ENCODE data around the gene EIF2D. TPM values are rescaled to one million over a fixed set of nuclear protein-coding genes. Genes with fewer than 3 reads are reported as not detected.

EIF2D gene
- total and polyA plus RNA-seq, 9 of the 15 experiments (the other 6 are each of a cell fraction or from before 2014, with no cell fraction given), result 81.1 to 138 (median 93.9) TPM

DNA sequence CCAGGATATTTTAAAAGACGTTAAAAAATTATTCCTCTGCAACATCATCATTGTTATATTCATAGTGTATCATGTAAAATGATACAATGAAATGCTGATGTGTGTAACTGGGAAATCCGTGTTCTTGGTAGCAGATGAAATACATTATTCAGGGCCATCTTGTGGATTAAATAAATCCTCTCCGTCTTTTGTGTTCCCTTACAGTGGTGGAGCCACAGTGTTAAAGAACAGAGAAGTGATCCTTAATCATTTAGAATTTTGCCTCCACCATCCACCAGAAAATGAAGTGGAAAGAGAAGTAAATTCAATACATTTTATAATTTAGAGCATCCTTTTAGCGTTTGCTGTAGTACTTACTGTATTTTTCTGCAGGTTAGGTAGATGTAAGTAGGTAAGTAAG, 24.4 kb upstream of the EIF2D start:
- in situ Hi-C loops (cut with MboI), result no loop called here
- Histone ChIP-seq H4K20me1 (replicated peaks; ENCODE audit: control insufficient read depth, insufficient read depth, low read length) (no peaks in the 10 kb centered on the region), H3K9me1 (ENCODE audit: control insufficient read depth, insufficient read depth, low read length) (no peaks in the 10 kb centered on the region), H3K79me2 (ENCODE audit: control insufficient read depth, insufficient read depth, low read length) (peaks cover 38% of the 10 kb centered on the region), H3K4me1 (replicated peaks in 1 of 2; ENCODE audit: control insufficient read depth in 2 of 2, insufficient read depth in 2 of 2, low read length in 2 of 2) (peaks cover 14 to 24% of the 10 kb centered on the region in 2 experiments), H3K4me2 (ENCODE audit: insufficient read depth, low read length) (peak overlapping the region; percentile 69), H3K36me3 (ENCODE audit: control insufficient read depth, insufficient read depth, low read length) (peaks cover 25% of the 10 kb centered on the region), H3K9me3 (replicated peaks; ENCODE audit: control insufficient read depth, insufficient read depth, low read depth, low read length) (no peaks in the 10 kb centered on the region), H3K9ac (ENCODE audit: insufficient read depth in 1 of 2, low read depth in 2 of 2, low read length in 2 of 2) (peak overlapping the region in 1 of 2 experiments; percentile 76; a peak in 3 of 4 replicates), H2AFZ (ENCODE audit: low read depth, low read length) (no peak overlapping the region), H3K4me3 (peak overlapping the region; percentile 87), H3K27me3 (ENCODE audit: control insufficient read depth in 2 of 2, insufficient read depth in 2 of 2, low read length in 2 of 2) (no peaks in the 10 kb centered on the region), H3K27ac (ENCODE audit: extremely low read depth, low read depth, low read length) (no peak overlapping the region)
- ChIA-PET POLR2A (interaction anchor here (0.6 to 4.7 kb wide), 10 partner anchors 8 to 1860 kb away, joined by 3 to 57 read pairs (median 3); no protein-coding TSS in a partner anchor), CTCF (ENCODE audit: low intra/inter-chr PET ratio) (interaction anchor here (4.2 kb wide), 1 partner anchor 27 kb away, joined by 63 read pairs; no protein-coding TSS in a partner anchor)
- 7% methylated on average over 4 of the region's 4 CpGs for WGBS (ENCODE audit: insufficient coverage, low coverage, missing lambda C conversion rate)
- FAIRE-seq (no peak), ATAC-seq (no peak), DNase-seq (ENCODE audit: extremely low read depth in 1 of 4, low spot score in 3 of 4) (no peak)
- TF ChIP-seq POLR2H (tag; IDR thresholded peaks at IDR 0.05; ENCODE audit: low read depth), result peak; percentile 41; the same call in 1 of the 2 replicates
- TF ChIP-seq, protein P1, sequence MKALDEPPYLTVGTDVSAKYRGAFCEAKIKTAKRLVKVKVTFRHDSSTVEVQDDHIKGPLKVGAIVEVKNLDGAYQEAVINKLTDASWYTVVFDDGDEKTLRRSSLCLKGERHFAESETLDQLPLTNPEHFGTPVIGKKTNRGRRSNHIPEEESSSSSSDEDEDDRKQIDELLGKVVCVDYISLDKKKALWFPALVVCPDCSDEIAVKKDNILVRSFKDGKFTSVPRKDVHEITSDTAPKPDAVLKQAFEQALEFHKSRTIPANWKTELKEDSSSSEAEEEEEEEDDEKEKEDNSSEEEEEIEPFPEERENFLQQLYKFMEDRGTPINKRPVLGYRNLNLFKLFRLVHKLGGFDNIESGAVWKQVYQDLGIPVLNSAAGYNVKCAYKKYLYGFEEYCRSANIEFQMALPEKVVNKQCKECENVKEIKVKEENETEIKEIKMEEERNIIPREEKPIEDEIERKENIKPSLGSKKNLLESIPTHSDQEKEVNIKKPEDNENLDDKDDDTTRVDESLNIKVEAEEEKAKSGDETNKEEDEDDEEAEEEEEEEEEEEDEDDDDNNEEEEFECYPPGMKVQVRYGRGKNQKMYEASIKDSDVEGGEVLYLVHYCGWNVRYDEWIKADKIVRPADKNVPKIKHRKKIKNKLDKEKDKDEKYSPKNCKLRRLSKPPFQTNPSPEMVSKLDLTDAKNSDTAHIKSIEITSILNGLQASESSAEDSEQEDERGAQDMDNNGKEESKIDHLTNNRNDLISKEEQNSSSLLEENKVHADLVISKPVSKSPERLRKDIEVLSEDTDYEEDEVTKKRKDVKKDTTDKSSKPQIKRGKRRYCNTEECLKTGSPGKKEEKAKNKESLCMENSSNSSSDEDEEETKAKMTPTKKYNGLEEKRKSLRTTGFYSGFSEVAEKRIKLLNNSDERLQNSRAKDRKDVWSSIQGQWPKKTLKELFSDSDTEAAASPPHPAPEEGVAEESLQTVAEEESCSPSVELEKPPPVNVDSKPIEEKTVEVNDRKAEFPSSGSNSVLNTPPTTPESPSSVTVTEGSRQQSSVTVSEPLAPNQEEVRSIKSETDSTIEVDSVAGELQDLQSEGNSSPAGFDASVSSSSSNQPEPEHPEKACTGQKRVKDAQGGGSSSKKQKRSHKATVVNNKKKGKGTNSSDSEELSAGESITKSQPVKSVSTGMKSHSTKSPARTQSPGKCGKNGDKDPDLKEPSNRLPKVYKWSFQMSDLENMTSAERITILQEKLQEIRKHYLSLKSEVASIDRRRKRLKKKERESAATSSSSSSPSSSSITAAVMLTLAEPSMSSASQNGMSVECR (CRISPR knock-in tag; IDR thresholded peaks at IDR 0.05), result no peak
- no TSS peak for BruUV-seq (replicated peaks)
- intact Hi-C loops (cut with micrococcal nuclease), result no loop called here
